ENCODE results near the gene PRAMEF6. TPM values are rescaled to one million over a fixed set of nuclear protein-coding genes. Genes with fewer than 3 reads are reported as not detected.
"Not testable (repeated sequence)": the region's sequence is repeated elsewhere in the genome, so short reads cannot be mapped to it uniquely, and the experiment has no call there.

Gene PRAMEF6
- not detected for total RNA-seq

GRCh38 chr1:12947480-12947879 is at the start of gene PRAMEF6:
TSS of gene PRAMEF6 (minus strand) at chr1:12947580. CDS start at chr1:12942518, 5,062 bp downstream.
- DNase-seq, result not testable (repeated sequence)

- DNase-seq, result not testable (repeated sequence)
Observed at GRCh38 chr1:12924368-12924767, 23.0 kb downstream of the PRAMEF6 start.

- DNase-seq, result not testable (repeated sequence)
Observed at GRCh38 chr1:12921749-12922148, 25.6 kb downstream of the PRAMEF6 start.

- not testable (repeated sequence) for DNase-seq
Observed at GRCh38 chr1:12916310-12916709, 31.1 kb downstream of the PRAMEF6 start, which contains the start of gene PRAMEF7. TSS of gene PRAMEF7 (plus strand) at chr1:12916610. CDS start at chr1:12917693, 1,083 bp downstream.

GRCh38 chr1:12903793-12904572 is 43.4 kb downstream of the PRAMEF6 start:
- DNase-seq, result not testable (repeated sequence)

GRCh38 chr1:12899186-12899585 is 48.2 kb downstream of the PRAMEF6 start:
- not testable (repeated sequence) for DNase-seq

GRCh38 chr1:12898170-12898569 is 49.2 kb downstream of the PRAMEF6 start, which contains the start of gene PRAMEF10:
TSS of gene PRAMEF10 (minus strand) at chr1:12898270. CDS start at chr1:12895847, 2,423 bp downstream.
- not testable (repeated sequence) for DNase-seq

Small RNA genes within 50 kb of the gene (small RNA-seq; reads per million reads assigned to genes)
- gene RNU6-1072P (ENCODE audit: low replicate concordance), result not detected

Other genes starting within 250 kb of the PRAMEF6 start
- gene AADACL3, start 231.5 kb downstream of the PRAMEF6 start, total RNA-seq, result not detected
- gene CFAP107, start 201.4 kb downstream of the PRAMEF6 start, total RNA-seq, result not detected
- not detected for gene PRAMEF12, start 173.8 kb downstream of the PRAMEF6 start, total RNA-seq
- gene PRAMEF1, start 156.2 kb downstream of the PRAMEF6 start, total RNA-seq, result not detected
- gene PRAMEF11, start 116.2 kb downstream of the PRAMEF6 start, total RNA-seq, result not detected
- gene HNRNPCL1, start 98.9 kb downstream of the PRAMEF6 start, total RNA-seq, result not detected
- not detected for gene PRAMEF2, start 90.5 kb downstream of the PRAMEF6 start, total RNA-seq
- gene PRAMEF4, start 61.4 kb downstream of the PRAMEF6 start, total RNA-seq, result not detected
- not detected for gene PRAMEF10, start 49.3 kb downstream of the PRAMEF6 start, total RNA-seq
- not detected for gene PRAMEF7, start 31.0 kb downstream of the PRAMEF6 start, total RNA-seq
- gene PRAMEF27, start 109.0 kb upstream of the PRAMEF6 start, total RNA-seq, result not detected
- gene HNRNPCL3, start 113.2 kb upstream of the PRAMEF6 start, total RNA-seq, result not detected
- not detected for gene PRAMEF25, start 123.2 kb upstream of the PRAMEF6 start, total RNA-seq
- not detected for gene HNRNPCL2, start 169.3 kb upstream of the PRAMEF6 start, total RNA-seq
- gene PRAMEF26, start 208.4 kb upstream of the PRAMEF6 start, total RNA-seq, result not detected
- gene HNRNPCL4, start 218.1 kb upstream of the PRAMEF6 start, total RNA-seq, result not detected
- not detected for gene PRAMEF9, start 224.3 kb upstream of the PRAMEF6 start, total RNA-seq

All from tongue (tissue), 3 donors.